IPS-20b (cell line): ENCODE data around the gene SETD7.

Experiments used
- H3K27ac ChIP-seq: one replicate; pipeline ENCODE4 v1.5.1; 2013; ENCODE audit warnings: low read length
- H3K27me3 ChIP-seq: 2 replicates; pipeline ENCODE4 v1.6.1; 2013; ENCODE audit warnings: mild to moderate bottlenecking, low read length, inconsistent platforms; ENCODE audit not compliant: insufficient read depth
- H3K36me3 ChIP-seq: 2 replicates; pipeline ENCODE4 v1.6.1; 2013; ENCODE audit warnings: low read depth, mild to moderate bottlenecking, inconsistent platforms, low read length, moderate library complexity; ENCODE audit not compliant: insufficient read depth
- H3K4me1 ChIP-seq: 2 replicates; pipeline ENCODE4 v1.6.1; 2013; ENCODE audit warnings: mild to moderate bottlenecking, control low read depth, inconsistent platforms, low read length, moderate library complexity; ENCODE audit not compliant: insufficient read depth
- H3K4me3 ChIP-seq: 2 replicates; pipeline ENCODE4 v1.5.1; 2013; ENCODE audit warnings: mild to moderate bottlenecking, low read length, inconsistent platforms
- H3K9ac ChIP-seq: 2 replicates; pipeline ENCODE4 v1.6.1; 2013; ENCODE audit warnings: low read depth, mild to moderate bottlenecking, inconsistent platforms, low read length, moderate library complexity
- H3K9me3 ChIP-seq: 2 replicates; pipeline ENCODE4 v1.6.1; 2013; ENCODE audit warnings: mild to moderate bottlenecking, low read depth, low read length, inconsistent platforms; ENCODE audit not compliant: insufficient read depth

Gene SETD7

DNA sequence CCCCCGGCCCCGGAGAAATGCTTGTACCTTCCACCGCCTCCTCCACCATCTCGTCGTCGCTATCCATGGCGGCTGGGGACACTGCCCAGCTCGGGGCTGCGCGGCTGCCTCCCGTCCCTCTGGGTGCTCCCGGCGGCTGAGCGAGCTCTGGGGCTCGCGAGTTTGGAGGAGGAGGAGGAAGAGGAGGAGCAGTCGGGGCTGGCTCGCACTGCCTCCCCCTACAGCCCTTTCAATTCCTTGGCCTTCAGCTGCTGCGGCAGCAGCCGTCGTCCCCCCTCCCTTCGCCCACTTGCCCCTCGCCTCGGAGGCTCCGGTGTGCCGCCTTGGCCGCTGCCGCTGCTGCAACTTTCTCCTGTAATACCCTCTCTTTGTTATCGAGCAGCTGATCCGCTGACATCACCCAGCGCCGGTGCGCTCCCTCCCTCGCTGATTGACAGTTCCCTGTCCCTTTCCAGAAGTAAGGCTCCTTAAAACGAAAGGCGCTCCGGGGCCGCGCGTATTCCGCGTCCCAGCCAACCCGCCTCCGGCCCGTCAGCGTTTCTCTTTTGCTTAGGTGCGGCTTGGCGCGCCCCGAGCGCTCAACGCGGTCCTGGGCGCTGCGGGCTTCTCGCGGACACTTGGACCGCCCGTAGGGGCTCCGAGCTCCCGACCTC lies at the start of gene SETD7:
TSS of gene SETD7 (minus strand) at position 149 of the 653 bp plus-strand sequence. CDS start at position 67, 82 bp downstream.
- Histone ChIP-seq H3K27ac (no peak within 1 kb of the TSS), H3K9ac (peak within 1 kb of the TSS; percentile 58; the same call in 1 of the 2 replicates), H3K9me3 (no peaks in the 10 kb centered on the region), H3K4me1 (peaks cover 19% of the 10 kb centered on the region), H3K27me3 (peaks cover 76% of the 10 kb centered on the region), H3K36me3 (no peaks in the 10 kb centered on the region), H3K4me3 (peak within 1 kb of the TSS; percentile 82)

- no peak overlapping the region for H3K9ac ChIP-seq
- no peaks in the 10 kb centered on the region; the same call in 1 of the 2 replicates for H3K9me3 ChIP-seq
- H3K27me3 ChIP-seq = no peaks in the 10 kb centered on the region
- H3K4me3 ChIP-seq = no peak overlapping the region
- H3K27ac ChIP-seq = no peak overlapping the region
- no peaks in the 10 kb centered on the region for H3K36me3 ChIP-seq
- H3K4me1 ChIP-seq = no peaks in the 10 kb centered on the region
Observed at GRCh38 chr4:139605516-139605915, 49.5 kb upstream of the SETD7 start.

- Histone ChIP-seq H3K36me3 (no peaks in the 10 kb centered on the region), H3K4me3 (no peak overlapping the region)
Observed at GRCh38 chr4:139603576-139604410, 47.8 kb upstream of the SETD7 start.

GRCh38 chr4:139602776-139603360 lies 46.8 kb upstream of the SETD7 start:
- no peak overlapping the region for H3K27ac ChIP-seq
- H3K4me3 ChIP-seq = no peak overlapping the region
- H3K36me3 ChIP-seq = no peaks in the 10 kb centered on the region
- no peaks in the 10 kb centered on the region for H3K4me1 ChIP-seq
- H3K9ac ChIP-seq = no peak overlapping the region
- H3K9me3 ChIP-seq = no peaks in the 10 kb centered on the region; the same call in 1 of the 2 replicates
- no peaks in the 10 kb centered on the region for H3K27me3 ChIP-seq

More at GRCh38 chr4:139603576-139604410, 47.8 kb upstream of the SETD7 start:
- H3K9ac ChIP-seq = no peak overlapping the region
- H3K9me3 ChIP-seq = no peaks in the 10 kb centered on the region; the same call in 1 of the 2 replicates
- no peak overlapping the region for H3K27ac ChIP-seq
- no peaks in the 10 kb centered on the region for H3K27me3 ChIP-seq
- no peaks in the 10 kb centered on the region for H3K4me1 ChIP-seq

DNA sequence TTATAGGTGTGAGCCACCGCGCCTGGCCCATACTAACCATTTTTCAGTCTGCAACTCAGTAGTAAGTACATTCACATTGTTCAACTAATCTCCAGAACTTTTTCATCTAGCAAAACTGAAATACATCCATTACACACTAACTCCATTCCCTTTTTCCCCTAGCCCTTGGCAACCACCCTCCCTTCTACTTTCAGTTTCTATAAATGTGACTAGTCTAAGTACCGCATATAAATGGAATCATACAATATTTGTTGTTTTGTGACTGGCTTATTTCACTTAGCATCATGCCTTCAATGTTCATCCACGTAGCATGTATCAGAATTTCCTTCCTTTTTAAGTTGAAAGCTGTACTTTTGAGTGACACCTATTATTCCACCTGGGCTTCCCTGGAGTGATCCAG lies 44.6 kb upstream of the SETD7 start:
- H3K36me3 ChIP-seq = no peaks in the 10 kb centered on the region
- no peaks in the 10 kb centered on the region for H3K27me3 ChIP-seq
- H3K9me3 ChIP-seq = no peaks in the 10 kb centered on the region; the same call in 1 of the 2 replicates
- H3K4me3 ChIP-seq = no peak overlapping the region
- no peaks in the 10 kb centered on the region; the same call in 1 of the 2 replicates for H3K4me1 ChIP-seq
- H3K27ac ChIP-seq = no peak overlapping the region
- no peak overlapping the region for H3K9ac ChIP-seq

DNA sequence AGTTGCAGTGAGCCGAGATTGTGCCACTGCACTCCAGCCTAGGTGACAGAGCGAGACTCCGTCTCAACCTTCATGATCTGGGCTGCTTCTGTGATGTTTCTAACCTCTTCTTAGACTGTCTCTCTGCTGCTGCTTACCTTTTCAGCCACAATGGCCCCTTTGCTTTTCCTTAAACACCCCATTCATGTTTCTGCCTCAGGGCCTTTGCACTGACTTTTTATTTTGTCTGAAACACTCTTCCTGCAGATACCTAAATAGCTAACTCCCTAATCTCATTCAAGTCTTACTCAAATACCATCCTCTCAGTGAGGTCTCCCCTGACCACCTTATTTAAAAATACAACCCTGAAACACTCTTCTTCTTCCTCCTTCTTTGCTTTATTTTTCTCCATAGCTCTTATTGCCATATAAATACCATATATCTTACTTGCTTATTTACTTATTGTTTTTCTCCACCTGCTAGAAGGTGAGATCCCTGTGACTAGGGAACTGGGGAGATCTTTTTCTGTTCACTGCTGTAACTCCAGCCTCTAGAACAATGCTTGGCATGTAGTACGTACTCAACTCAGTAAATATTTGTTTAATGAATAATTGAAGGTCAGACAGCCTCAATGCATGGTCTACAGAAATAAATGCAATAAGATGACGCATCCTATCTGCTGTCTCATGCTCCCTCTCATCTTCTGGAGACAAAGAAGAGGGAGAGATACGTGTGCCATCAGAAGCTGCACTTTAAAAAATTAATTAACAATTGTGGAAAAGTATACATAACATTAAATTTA lies 43.8 kb upstream of the SETD7 start:
- Histone ChIP-seq H3K9me3 (no peaks in the 10 kb centered on the region), H3K27me3 (no peaks in the 10 kb centered on the region), H3K4me1 (no peaks in the 10 kb centered on the region; the same call in 1 of the 2 replicates), H3K36me3 (no peaks in the 10 kb centered on the region), H3K9ac (no peak overlapping the region), H3K27ac (no peak overlapping the region), H3K4me3 (no peak overlapping the region)

DNA sequence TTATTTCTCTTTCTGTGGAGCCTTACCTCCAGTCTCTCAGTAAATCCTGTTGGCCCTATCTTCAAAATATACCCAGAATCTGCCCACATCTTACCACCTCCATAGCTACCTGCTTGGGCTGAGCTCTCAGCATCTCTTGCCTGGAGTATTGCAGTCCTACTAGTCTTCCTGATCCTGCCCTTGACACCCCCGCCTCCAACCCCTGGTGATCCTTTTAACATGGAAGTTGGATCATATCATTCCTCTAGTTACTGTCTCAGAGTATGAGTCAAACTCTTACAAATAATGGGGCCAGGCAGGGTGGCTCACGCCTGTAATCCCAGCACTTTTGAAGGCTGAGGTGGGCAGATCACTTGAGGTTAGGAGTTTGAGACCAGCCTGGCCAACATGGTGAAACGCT lies 43.1 kb upstream of the SETD7 start:
- no peak overlapping the region for H3K9ac ChIP-seq
- no peaks in the 10 kb centered on the region for H3K36me3 ChIP-seq
- H3K4me3 ChIP-seq = no peak overlapping the region
- no peak overlapping the region for H3K27ac ChIP-seq
- no peaks in the 10 kb centered on the region for H3K9me3 ChIP-seq
- H3K4me1 ChIP-seq = no peaks in the 10 kb centered on the region; the same call in 1 of the 2 replicates
- no peaks in the 10 kb centered on the region for H3K27me3 ChIP-seq

DNA sequence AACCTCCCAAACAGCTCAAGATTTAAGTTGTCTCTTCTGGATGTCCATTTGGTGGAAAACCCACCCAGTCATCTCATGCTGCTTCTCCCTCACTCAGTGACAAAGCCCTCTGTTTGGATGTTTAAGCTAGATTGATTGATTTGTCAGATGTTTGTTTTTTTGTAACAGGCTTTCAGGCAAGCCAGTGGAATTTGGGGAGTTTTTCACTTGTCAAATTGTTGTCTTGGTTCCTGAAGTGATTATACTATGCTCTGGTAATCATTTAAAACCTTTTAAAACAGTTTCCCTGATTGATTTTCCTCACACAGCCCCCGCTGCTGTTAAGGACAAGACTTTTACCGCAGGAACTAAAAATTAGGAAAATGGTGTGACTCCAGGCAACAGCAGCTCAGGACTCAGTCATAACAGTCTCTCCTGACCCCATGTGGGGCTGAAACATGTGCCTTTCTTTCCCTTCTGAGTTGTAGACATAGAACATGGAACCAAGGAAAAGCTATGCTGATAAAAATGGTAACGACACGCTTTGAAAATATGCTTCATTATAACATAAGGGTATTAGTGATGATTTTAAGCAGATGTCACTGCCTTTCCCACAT lies 40.8 kb upstream of the SETD7 start:
- Histone ChIP-seq H3K27me3 (no peaks in the 10 kb centered on the region), H3K27ac (no peak overlapping the region), H3K9ac (no peak overlapping the region), H3K9me3 (no peaks in the 10 kb centered on the region), H3K4me1 (no peaks in the 10 kb centered on the region; the same call in 1 of the 2 replicates), H3K4me3 (no peak overlapping the region), H3K36me3 (no peaks in the 10 kb centered on the region)

DNA sequence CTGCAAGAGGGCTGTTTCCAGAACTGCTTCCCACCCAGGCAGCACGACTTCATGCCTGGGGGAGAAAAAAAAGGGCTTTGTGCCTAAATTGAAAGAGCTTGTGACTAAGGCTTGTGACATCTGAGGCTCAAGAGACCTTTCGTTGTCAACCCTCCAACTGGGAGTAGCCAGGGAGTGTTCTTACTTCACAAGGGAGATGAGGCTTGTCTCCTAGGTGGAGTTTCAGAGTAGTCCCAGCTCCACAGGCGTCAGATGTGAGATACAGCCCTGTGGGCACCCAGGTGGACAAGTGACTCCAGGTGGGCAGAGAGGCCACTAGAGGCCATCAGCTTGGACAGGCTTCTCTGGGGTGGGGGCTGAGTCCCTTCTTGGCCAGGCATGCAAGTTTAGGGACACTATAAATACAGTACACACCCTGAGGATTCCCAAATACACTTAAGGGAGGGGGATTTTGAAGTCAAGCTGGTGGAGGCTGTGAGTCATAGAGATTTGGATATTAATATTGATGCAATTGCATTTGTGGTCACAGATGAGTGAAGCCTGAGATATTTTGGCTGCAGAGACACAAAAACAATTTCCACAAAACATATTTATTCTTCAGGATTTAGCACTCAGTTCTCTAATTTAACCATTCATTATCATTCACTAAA lies 40.1 kb upstream of the SETD7 start:
- H3K9ac ChIP-seq = no peak overlapping the region

DNA sequence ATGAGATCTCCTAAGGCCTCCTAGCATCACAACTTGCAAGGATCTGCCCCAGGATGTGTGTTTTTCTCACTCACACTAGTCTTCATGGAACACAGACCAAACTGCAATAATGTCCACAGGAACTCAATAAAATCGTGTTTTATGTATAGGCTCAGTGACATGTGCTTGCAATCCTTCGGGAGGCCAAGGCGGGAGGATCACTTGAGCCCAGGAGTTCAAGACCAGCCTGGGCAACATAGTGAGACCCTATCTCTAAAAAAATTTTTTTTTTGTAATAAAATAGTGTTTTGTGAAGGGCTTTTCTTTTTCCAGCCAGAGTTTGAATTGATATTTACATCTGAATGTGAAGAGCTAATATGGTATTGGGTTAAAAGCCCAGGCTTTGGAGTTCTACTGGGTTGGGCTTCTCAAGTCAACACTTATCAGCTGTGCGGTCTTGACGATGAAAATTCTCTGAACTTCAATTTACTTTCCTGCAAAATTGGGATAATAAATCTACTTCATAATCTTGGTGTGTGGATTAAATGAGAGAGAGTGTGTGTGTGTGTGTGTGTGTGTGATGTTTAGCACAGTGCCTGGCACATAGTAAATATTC lies 38.7 kb upstream of the SETD7 start:
- no peaks in the 10 kb centered on the region; the same call in 1 of the 2 replicates for H3K4me1 ChIP-seq
- no peaks in the 10 kb centered on the region for H3K9me3 ChIP-seq
- no peak overlapping the region for H3K9ac ChIP-seq
- H3K27ac ChIP-seq = no peak overlapping the region
- no peaks in the 10 kb centered on the region for H3K36me3 ChIP-seq
- H3K27me3 ChIP-seq = no peaks in the 10 kb centered on the region
- H3K4me3 ChIP-seq = no peak overlapping the region

More for the DNA sequence above, 40.1 kb upstream of the SETD7 start:
- Histone ChIP-seq H3K27ac (no peak overlapping the region), H3K4me1 (no peaks in the 10 kb centered on the region; the same call in 1 of the 2 replicates), H3K36me3 (no peaks in the 10 kb centered on the region), H3K4me3 (no peak overlapping the region), H3K27me3 (no peaks in the 10 kb centered on the region), H3K9me3 (no peaks in the 10 kb centered on the region)
